Measurements from ENCODE around the gene HRH3.

DNA sequence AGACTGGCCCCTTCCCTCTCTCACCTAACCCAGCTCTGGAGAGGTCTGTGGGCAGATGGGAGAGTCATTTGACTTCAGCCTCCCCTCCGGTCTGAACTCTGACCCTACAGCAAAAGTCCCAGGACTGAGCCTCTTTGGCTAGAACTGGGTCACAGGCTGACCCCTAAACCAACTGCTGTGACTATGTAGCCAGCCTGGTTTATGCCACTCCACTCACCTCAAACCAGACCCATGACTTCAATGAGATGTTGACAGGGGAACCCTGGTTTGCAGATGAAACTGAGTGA, 17.4 kb upstream of the HRH3 start:
- TF ChIP-seq, protein P1, sequence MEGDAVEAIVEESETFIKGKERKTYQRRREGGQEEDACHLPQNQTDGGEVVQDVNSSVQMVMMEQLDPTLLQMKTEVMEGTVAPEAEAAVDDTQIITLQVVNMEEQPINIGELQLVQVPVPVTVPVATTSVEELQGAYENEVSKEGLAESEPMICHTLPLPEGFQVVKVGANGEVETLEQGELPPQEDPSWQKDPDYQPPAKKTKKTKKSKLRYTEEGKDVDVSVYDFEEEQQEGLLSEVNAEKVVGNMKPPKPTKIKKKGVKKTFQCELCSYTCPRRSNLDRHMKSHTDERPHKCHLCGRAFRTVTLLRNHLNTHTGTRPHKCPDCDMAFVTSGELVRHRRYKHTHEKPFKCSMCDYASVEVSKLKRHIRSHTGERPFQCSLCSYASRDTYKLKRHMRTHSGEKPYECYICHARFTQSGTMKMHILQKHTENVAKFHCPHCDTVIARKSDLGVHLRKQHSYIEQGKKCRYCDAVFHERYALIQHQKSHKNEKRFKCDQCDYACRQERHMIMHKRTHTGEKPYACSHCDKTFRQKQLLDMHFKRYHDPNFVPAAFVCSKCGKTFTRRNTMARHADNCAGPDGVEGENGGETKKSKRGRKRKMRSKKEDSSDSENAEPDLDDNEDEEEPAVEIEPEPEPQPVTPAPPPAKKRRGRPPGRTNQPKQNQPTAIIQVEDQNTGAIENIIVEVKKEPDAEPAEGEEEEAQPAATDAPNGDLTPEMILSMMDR (IDR thresholded peaks at IDR 0.05), result no peak
- TF ChIP-seq EZH2 (IDR thresholded peaks at IDR 0.05), result no peak
- no peak for TF ChIP-seq EZH2phosphoT487 (IDR thresholded peaks at IDR 0.05)
